Neutrophil (primary cell): ENCODE results near the gene OSBPL6.
A peak's percentile ranks its signal among the peaks of the same experiment; 100 is the strongest.

Source experiments
- H3K27ac ChIP-seq: fragments of 200-600 bp; sonication (generic); 2 replicates; pipeline ENCODE4 v1.5.1; 2016; ENCODE audit warnings: mild to moderate bottlenecking, moderate library complexity
- H3K27me3 ChIP-seq: fragments of 200-600 bp; sonication (generic); 2 replicates; pipeline ENCODE4 v1.6.0; 2016; ENCODE audit warnings: mild to moderate bottlenecking
- H3K36me3 ChIP-seq: fragments of 200-600 bp; sonication (generic); 2 replicates; pipeline ENCODE4 v1.5.1; 2017
- H3K4me1 ChIP-seq, 2 experiments: fragments of 200-600 bp in 1 of 2; sonication (generic) in 1 of 2; 1 replicate in 1 of 2; 2 replicates in 1 of 2; pipeline versions ENCODE4 v1.5.1 to v1.6.1; 2013 to 2016; ENCODE audit warnings: low read depth in 1 of 2, low read length in 1 of 2, mild to moderate bottlenecking in 1 of 2, moderate library complexity in 1 of 2; ENCODE audit not compliant: control insufficient read depth in 1 of 2, insufficient read depth in 1 of 2
- H3K4me3 ChIP-seq, 2 experiments: fragments of 200-600 bp in 1 of 2; sonication (generic) in 1 of 2; 1 replicate in 1 of 2; 2 replicates in 1 of 2; pipeline ENCODE4 v1.5.1; 2013 to 2016; ENCODE audit warnings: low read depth in 1 of 2, low read length in 1 of 2, mild to moderate bottlenecking in 1 of 2, moderate library complexity in 1 of 2
- H3K9me3 ChIP-seq: fragments of 200-600 bp; sonication (generic); 2 replicates; pipeline ENCODE4 v1.5.1; 2016
- CTCF ChIP-seq: fragments of 200-600 bp; sonication (generic); IDR thresholded peaks from 2 replicates; pipeline ENCODE4 v1.5.1; 2016; ENCODE audit warnings: antibody characterized with exemption

OSBPL6 gene

GRCh38 chr2:178397002-178397605, 202.8 kb downstream of the OSBPL6 start:
- TF ChIP-seq CTCF: peak; percentile 39
- no peak overlapping the region for H3K4me3 ChIP-seq
- no peaks in the 10 kb centered on the region for H3K36me3 ChIP-seq
- H3K4me1 ChIP-seq: no peaks in the 10 kb centered on the region
- no peak overlapping the region for H3K27ac ChIP-seq
- no peaks in the 10 kb centered on the region for H3K27me3 ChIP-seq
- no peaks in the 10 kb centered on the region for H3K9me3 ChIP-seq

DNA sequence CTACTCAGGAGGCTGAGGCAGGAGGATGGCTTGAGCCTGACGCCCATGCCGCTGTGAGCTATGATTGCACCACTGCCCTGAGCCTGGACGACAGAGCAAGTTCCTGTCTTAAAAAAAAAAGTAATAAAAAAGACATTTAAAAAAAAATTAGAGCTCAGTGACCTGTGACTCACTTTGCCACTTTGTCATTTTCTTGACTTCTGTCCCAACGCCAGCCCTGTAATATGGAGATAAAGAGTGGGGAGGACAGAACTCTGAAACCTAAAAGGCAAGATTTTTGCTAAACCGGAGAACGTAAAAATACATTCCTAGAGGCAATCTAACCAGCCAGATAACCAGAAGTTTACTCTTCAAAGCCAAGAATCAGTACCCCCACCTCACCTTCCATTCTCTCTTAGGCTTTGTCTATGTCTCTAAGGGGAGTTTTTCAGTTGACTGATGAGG, 207.7 kb downstream of the OSBPL6 start:
- Histone ChIP-seq H3K27ac (no peak overlapping the region), H3K4me1 (no peaks in the 10 kb centered on the region), H3K9me3 (no peaks in the 10 kb centered on the region), H3K4me3 (no peak overlapping the region), H3K36me3 (no peaks in the 10 kb centered on the region), H3K27me3 (no peaks in the 10 kb centered on the region)
- TF ChIP-seq CTCF: no peak

DNA sequence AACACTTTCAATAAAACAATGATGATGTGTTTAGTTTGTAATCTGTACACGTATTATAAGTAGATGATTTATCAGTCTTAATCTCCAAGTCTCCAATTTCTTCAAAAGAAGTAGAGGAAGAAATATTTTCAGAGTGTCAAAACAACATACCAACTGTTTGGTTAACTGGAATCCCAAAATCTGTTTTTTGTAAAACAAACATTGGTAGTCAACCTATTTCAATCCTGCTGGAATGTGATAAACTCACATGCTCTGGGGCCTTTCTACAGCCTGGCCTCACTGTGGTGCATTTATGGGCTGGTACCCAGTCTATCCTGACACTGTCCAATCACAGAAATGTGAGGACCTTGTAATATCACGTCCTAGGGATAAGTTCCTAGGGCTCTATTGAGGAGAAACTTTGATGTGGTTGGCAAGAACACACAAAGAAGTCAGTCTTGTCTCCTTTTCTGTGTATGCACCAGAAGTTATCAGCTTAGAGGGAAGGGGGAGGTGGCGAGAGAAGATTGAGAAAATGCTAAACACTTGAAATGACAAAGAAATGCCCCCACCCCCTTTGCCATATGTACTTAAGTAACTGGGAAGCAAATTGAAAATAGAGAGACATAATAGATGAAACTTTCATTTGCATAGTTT, 209.5 kb downstream of the OSBPL6 start:
- no peak overlapping the region for H3K4me3 ChIP-seq
- no peaks in the 10 kb centered on the region for H3K27me3 ChIP-seq
- H3K4me1 ChIP-seq: no peaks in the 10 kb centered on the region
- no peaks in the 10 kb centered on the region for H3K36me3 ChIP-seq
- TF ChIP-seq CTCF: no peak
- H3K27ac ChIP-seq: no peak overlapping the region
- no peaks in the 10 kb centered on the region for H3K9me3 ChIP-seq

DNA sequence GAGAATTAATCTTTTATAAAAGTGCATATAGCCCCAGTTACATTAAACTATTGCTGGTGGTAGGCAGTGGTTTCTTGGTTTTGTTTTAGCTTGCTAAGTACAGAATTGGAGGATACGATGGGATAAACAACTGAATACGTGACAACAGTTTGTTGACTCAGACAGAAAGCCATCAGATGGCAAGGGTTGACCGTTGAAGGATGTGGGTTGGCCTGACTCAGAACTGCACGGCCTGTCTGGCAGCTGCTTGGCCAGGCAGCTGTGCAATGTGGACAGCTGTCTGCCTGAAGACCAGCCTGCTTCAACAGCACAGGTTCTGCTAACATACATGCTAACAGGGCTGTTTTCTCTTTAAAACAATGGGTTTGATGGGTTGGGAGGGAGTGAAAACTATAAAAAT, 210.1 kb downstream of the OSBPL6 start:
- Histone ChIP-seq H3K4me1 (no peaks in the 10 kb centered on the region), H3K27me3 (no peaks in the 10 kb centered on the region), H3K4me3 (no peak overlapping the region), H3K9me3 (no peaks in the 10 kb centered on the region), H3K36me3 (no peaks in the 10 kb centered on the region), H3K27ac (no peak overlapping the region)
- no peak for TF ChIP-seq CTCF

DNA sequence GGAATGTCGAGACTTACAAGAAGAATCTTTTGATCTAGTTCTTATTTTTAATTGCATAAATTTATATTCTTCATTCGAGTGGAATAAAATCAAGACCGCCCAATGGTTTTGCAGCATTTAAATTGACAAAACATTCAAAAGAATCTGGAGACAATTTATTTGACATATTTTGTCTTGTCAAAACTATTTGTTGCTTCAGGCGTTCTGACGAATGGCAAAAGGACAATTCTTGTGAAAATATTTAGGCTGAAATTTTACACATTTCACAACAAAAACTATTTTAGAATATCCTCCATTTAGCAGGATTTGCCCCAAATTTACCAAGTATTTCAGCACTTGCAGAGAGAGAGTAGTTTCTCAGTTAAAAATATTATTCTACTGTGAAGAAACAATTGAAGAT, 214.9 kb downstream of the OSBPL6 start:
- Histone ChIP-seq H3K4me3 (no peak overlapping the region), H3K36me3 (no peaks in the 10 kb centered on the region), H3K4me1 (peaks cover 11% of the 10 kb centered on the region in 2 experiments), H3K27ac (no peak overlapping the region), H3K9me3 (no peaks in the 10 kb centered on the region), H3K27me3 (no peaks in the 10 kb centered on the region)
- no peak for TF ChIP-seq CTCF
